Parathyroid adenoma (tissue), 2 donors: ENCODE data around the gene PSMB7.

Experiments used
- H2AFZ ChIP-seq: fragments of 300-600 bp; sonication (generic); one replicate; pipeline ENCODE4 v1.7.0; 2017; ENCODE audit warnings: antibody characterized with exemption, mild to moderate bottlenecking
- H3K27ac ChIP-seq: fragments of 300-600 bp; sonication (generic); one replicate; pipeline ENCODE4 v1.7.0; 2017
- H3K27me3 ChIP-seq: fragments of 300-600 bp; sonication (generic); one replicate; pipeline ENCODE4 v1.7.0; 2017; ENCODE audit warnings: low read length; ENCODE audit not compliant: control insufficient read depth, insufficient read depth
- H3K36me3 ChIP-seq: fragments of 300-600 bp; sonication (generic); one replicate; pipeline ENCODE4 v1.7.0; 2017; ENCODE audit warnings: low read length; ENCODE audit not compliant: control insufficient read depth, insufficient read depth
- H3K4me1 ChIP-seq: fragments of 300-600 bp; sonication (generic); one replicate; pipeline ENCODE4 v1.7.0; 2017; ENCODE audit warnings: control low read depth
- H3K4me2 ChIP-seq: fragments of 300-600 bp; sonication (generic); one replicate; pipeline ENCODE4 v1.7.0; 2017; ENCODE audit warnings: low read length
- H3K4me3 ChIP-seq: fragments of 300-600 bp; sonication (generic); one replicate; pipeline ENCODE4 v1.7.0; 2017; ENCODE audit warnings: low read depth, low read length
- H3K79me2 ChIP-seq: fragments of 300-600 bp; sonication (generic); one replicate; pipeline ENCODE4 v1.7.0; 2017; ENCODE audit warnings: control low read depth
- H3K9ac ChIP-seq: fragments of 300-600 bp; sonication (generic); one replicate; pipeline ENCODE4 v1.7.0; 2017; ENCODE audit warnings: mild to moderate bottlenecking
- H3K9me3 ChIP-seq: fragments of 300-600 bp; sonication (generic); one replicate; pipeline ENCODE4 v1.7.0; 2017; ENCODE audit warnings: low read length; ENCODE audit not compliant: control insufficient read depth
- TF ChIP-seq, protein P1 (sequence below): fragments of 300-600 bp; sonication (generic); IDR thresholded peaks from one replicate; pipeline ENCODE4 v1.7.0; 2017; ENCODE audit warnings: antibody characterized with exemption, mild to moderate bottlenecking
- donor health status: primary hyperparathyroidism.

PSMB7 gene

GRCh38 chr9:124366476-124367220, 48.6 kb downstream of the PSMB7 start:
- Histone ChIP-seq H3K79me2 (peaks cover 23% of the 10 kb centered on the region), H3K4me2 (no peak overlapping the region), H3K27me3 (no peaks in the 10 kb centered on the region), H3K9me3 (no peaks in the 10 kb centered on the region), H3K4me3 (no peak overlapping the region), H3K9ac (no peak overlapping the region), H3K36me3 (no peaks in the 10 kb centered on the region), H3K27ac (no peak overlapping the region), H2AFZ (no peak overlapping the region), H3K4me1 (peaks cover 6% of the 10 kb centered on the region)
- TF ChIP-seq, protein P1, sequence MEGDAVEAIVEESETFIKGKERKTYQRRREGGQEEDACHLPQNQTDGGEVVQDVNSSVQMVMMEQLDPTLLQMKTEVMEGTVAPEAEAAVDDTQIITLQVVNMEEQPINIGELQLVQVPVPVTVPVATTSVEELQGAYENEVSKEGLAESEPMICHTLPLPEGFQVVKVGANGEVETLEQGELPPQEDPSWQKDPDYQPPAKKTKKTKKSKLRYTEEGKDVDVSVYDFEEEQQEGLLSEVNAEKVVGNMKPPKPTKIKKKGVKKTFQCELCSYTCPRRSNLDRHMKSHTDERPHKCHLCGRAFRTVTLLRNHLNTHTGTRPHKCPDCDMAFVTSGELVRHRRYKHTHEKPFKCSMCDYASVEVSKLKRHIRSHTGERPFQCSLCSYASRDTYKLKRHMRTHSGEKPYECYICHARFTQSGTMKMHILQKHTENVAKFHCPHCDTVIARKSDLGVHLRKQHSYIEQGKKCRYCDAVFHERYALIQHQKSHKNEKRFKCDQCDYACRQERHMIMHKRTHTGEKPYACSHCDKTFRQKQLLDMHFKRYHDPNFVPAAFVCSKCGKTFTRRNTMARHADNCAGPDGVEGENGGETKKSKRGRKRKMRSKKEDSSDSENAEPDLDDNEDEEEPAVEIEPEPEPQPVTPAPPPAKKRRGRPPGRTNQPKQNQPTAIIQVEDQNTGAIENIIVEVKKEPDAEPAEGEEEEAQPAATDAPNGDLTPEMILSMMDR, result no peak

DNA sequence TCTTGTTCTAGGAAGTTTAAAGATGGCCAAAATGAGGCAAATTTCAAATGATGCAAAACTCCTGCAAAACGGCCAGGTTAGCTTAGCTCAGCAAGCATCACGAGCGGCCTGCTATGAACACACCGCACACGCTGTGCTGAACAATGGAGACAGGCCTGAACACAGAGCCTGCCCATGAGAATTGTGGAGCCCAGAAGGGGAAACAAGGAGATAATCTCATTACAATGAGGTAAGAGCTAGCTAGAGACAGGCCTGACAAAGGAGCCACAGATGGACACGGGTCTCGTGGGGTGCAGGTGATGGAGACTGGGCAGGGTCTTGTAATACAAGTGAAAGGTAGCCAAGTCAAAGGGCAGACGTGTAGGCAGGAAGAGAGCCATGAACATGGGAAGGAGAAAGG, 50.2 kb downstream of the PSMB7 start:
- H2AFZ ChIP-seq, result no peak overlapping the region

DNA sequence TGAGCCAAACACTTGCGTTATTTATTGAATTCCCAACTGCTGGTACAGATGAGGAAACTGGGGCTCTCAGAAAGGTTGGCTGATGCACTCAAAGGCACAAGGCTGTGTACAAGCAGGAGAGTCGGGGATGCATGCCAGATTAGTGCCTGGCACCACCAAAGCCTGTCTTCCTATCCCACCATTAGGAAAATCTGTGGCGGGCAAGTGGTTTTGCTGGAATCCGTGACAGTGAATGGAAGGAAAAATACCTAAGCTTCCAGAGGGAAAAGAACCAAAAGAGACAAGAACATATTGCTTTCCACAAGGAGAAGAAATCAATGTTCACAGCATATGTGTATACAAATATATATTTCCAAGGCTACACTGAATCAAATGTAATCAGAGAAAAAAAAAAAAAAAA, 51.1 kb downstream of the PSMB7 start:
- Histone ChIP-seq H3K9me3 (no peaks in the 10 kb centered on the region), H3K9ac (no peak overlapping the region), H3K4me3 (no peak overlapping the region), H3K4me1 (no peaks in the 10 kb centered on the region), H3K27ac (no peak overlapping the region), H2AFZ (no peak overlapping the region), H3K36me3 (no peaks in the 10 kb centered on the region), H3K79me2 (peaks cover 11% of the 10 kb centered on the region), H3K4me2 (no peak overlapping the region), H3K27me3 (no peaks in the 10 kb centered on the region)
- TF ChIP-seq, protein P1, result no peak

More for the DNA sequence above, 50.2 kb downstream of the PSMB7 start:
- Histone ChIP-seq H3K27me3 (no peaks in the 10 kb centered on the region), H3K4me3 (no peak overlapping the region), H3K36me3 (no peaks in the 10 kb centered on the region), H3K4me2 (no peak overlapping the region), H3K9ac (no peak overlapping the region), H3K79me2 (peaks cover 17% of the 10 kb centered on the region), H3K4me1 (peaks cover 3% of the 10 kb centered on the region), H3K27ac (no peak overlapping the region), H3K9me3 (no peaks in the 10 kb centered on the region)
- TF ChIP-seq, protein P1, result no peak

DNA sequence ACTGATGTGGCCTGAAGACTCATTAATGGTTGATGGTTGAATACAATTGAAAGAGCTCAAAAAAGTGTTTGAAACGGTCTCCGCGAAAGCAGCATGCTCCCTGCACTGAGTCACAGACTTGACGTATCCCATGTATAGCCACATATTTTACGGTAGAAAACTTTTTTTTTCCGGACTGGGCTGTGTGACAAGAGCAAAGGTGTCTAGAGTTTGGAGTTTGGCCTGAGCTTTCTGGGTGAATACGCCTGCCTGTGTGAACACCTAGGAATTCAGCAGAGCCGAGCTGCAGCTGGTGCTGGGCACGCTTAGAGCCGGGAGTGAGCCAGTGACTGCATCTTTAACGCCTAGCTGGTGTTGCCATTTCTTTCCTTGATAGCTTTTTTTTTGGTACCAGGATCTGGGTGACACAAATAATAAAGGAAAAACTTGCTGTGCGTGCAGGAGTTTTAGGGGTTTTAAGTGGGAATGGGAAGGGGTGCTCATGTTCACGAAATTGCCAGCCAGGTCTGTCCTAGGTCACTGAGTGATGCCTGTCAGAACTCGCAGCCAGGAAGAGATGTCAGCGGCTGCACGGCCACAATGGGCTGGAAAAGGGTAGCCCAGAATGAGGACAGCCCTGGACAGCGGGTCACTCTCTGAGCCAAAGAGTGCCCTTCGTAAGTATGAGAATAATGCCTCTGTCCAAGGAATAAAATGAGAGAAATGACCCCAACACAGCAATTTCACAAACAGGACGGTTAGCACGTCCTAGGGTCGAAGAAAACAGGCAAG, 51.7 kb downstream of the PSMB7 start:
- Histone ChIP-seq H2AFZ (no peak overlapping the region), H3K9me3 (no peaks in the 10 kb centered on the region), H3K4me1 (no peaks in the 10 kb centered on the region), H3K36me3 (no peaks in the 10 kb centered on the region), H3K9ac (no peak overlapping the region), H3K4me3 (no peak overlapping the region), H3K79me2 (peaks cover 11% of the 10 kb centered on the region), H3K4me2 (no peak overlapping the region), H3K27me3 (no peaks in the 10 kb centered on the region), H3K27ac (no peak overlapping the region)
- TF ChIP-seq, protein P1, result no peak
